CD1c-positive myeloid dendritic cell (primary cell): ENCODE data around the gene INA.
A peak's percentile ranks its signal among the peaks of the same experiment; 100 is the strongest.

Experiments
- DNase-seq: peaks from one replicate; pipeline ENCODE4 v3.0.0-alpha.2; 2016; ENCODE audit errors: extremely low spot score

Gene INA

DNA sequence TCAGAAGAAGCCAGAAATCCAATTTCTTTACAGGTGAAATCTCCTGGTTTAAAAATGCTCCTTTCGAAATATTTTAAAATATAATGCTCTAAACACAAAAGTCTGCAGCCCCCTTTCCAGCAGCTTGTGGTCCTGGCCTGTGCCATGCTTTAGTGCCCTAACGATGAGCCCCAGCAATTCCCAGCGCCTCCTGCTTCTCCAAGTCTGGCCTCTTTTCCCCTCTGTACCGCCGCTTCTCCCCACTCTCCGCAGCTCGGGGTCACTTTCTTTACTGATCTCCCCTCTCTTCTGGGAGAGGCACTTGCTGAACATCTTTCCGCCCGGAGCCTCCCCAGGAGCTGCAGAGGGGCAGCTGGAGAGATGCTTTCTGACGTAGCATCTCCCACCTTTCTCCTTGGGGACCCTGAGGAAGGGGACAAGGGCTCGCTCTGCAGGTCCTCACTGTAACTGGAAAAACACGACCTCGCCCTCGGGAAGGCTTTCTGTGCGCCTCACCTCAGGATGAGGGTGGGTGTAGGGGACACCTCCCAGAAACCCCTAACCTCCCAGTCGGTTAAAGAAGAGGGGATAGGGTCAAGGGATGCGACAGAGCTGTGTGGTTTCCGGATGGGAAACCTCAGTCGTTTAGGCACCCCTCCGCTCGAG, 565 bp upstream of the INA start:
- DNase-seq = no peak

DNA sequence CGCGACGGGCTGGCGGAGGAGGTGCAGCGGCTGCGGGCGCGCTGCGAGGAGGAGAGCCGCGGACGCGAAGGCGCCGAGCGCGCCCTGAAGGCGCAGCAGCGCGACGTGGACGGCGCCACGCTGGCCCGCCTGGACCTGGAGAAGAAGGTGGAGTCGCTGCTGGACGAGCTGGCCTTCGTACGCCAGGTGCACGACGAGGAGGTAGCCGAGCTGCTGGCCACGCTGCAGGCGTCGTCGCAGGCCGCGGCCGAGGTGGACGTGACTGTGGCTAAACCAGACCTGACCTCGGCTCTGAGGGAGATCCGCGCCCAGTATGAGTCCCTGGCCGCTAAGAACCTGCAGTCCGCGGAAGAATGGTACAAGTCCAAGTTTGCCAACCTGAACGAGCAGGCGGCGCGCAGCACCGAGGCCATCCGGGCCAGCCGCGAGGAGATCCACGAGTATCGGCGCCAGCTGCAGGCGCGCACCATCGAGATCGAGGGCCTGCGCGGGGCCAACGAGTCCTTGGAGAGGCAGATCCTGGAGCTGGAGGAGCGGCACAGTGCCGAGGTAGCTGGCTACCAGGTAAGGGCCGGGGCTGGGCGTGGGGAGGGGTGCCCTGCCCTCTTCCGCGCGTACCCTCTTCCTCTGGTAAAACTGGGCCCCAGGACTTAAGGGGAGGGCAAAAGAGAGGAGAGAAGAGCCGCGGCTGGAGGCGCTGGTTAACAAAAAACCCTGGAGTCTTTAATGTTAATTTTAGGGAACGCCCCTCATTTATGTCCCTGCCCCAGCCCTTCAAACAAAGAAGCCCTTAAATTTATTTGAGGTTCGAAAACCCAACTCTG, 987 bp downstream of the INA start:
- no peak for DNase-seq

DNA sequence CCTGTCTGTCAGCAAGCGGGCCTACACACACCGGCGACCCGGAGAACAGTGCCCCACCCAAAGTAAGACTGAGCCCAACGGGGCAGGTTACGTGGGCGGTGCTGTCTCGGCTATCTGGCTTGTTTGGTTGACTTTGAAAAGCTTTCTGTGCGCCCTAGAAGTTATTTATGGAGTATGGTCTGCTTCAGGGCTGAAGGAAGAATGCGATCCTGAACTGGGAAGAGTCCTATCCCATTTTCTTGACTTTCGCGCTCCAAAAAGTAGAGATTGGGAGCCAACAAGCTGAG, 1.5 kb downstream of the INA start:
- no peak for DNase-seq

- peak; percentile 50 for DNase-seq
Measured at GRCh38 chr10:103278862-103279298, 1.9 kb downstream of the INA start.

DNA sequence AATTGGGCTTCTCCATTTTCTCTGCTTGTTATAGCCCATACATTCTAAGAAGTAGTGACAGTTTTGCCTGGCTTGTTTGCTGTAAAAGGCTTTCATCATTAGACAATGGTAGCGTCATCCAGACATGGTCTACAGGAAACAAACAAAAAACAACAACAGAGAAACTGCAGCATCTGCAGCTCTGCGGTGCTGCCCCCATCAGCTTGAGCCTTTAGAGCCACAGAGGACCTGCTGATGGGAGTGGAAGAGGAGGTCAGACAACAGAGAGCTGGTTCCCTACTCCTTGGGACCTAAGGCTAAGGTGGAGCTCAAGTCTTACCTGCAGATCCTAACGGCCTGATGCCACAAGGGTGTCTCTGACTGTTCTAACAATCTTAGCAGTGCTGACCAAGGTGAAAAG, 3.1 kb downstream of the INA start:
- no peak for DNase-seq

- DNase-seq = no peak
Measured at GRCh38 chr10:103280506-103280905, 3.6 kb downstream of the INA start.

- no peak for DNase-seq
Measured at GRCh38 chr10:103281753-103282152, 4.8 kb downstream of the INA start.

DNA sequence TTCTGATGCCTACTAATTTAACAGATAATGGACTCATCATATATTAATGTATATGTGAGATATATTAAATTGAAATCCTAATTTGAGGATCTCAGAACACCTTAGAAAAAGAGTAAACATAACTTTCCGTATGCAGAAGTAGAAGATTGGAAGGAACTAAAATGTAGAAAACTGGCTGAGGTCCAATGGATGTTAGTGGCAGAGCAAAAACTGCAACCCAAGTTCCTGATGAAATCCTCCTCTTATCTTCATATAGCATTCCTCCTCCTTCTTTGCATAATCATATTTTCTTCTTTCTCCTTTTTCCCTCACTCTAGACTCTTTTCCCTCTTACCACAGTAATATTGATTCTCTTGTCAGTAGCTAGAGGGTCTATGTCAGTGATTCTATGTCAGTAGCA, 6.0 kb downstream of the INA start:
- no peak for DNase-seq

DNA sequence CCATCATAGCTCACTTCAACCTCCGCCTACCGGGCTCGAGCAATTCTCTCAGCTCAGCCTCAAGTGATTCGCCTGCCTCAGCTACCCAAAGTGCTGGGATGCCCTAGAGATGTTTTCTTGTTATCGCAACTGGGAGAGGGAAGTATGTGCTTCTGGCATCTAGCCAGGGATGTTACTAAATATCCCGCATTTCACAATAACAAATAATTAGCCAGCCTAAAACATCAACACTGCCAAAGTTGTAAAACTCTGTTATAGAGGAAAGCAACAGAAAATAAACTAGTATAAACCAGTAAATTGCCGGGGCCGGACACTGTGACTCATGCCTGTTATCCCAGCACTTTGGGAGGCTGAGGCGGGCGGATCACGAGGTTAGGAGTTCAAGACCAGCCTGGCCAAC, 7.2 kb downstream of the INA start:
- DNase-seq = peak; percentile 58

DNA sequence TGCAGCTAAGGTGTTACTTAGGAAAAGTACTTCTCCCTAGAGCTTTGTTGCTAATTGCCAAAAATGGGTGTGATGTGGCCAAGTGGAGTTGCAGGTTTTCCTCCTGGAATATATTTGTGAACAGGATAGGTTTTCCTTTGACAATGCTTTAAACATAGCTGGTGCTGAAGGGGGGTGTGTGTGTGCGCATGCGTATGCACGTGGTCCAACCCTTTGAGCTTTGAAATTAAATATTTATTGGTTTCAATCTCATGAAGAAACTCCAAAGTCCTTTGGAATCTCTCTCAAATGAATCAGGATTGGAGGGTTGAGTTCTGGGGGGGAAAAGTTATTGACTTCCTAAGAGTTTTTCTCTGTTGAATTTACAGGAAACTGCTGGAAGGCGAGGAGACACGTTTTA, 11.1 kb downstream of the INA start:
- DNase-seq = no peak

GRCh38 chr10:103291588-103291987, 14.7 kb downstream of the INA start:
- DNase-seq = no peak

DNA sequence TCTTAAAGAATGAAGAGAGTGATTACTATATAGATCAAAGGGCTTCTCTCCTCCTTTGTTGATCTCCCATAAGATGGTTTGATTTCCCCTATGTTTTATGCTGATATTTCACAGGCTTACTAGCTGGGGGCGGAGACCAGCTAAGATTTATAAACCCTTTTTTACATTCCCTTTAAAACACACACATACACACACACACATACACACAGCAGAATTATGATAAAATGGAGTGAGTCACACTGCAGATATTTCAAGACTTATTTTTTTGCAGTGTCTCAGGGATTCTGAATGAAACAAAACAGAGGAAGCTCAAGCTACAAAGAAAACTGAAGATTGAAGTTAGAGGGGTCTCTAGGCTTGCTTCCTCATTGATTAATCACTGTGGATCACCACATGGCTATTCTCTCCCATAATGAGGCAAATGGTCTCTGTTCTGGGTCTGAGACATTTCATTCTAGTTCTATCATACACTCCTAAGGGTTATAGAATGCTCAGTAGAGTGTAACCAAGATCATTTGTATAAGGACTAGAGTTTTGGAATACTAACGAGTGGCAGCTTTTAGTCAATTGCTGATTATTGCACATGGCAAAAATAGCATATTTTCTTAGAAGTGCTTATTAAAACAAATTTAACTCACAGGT, 18.6 kb downstream of the INA start:
- DNase-seq = no peak

- no peak for DNase-seq
Measured at GRCh38 chr10:103307594-103307993, 30.7 kb downstream of the INA start.

DNA sequence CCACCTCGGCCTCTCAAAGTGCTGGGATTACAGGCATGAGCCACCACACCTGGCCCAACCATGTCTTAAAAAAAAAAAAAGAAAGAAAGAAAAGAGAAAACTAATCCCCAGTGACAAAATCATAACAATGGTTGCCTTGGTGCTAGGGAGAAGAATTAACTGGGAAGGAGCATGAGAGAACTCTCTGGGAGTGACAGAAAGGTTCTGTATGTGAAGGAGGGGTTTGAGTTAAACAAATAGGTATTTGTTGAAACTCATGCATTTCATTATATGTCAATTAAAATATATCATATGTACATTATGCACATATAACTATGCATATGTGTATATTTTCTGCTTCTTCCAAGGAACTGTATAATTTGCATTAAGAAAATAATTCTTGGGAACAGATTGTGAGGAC, 33.3 kb downstream of the INA start:
- no peak for DNase-seq

GRCh38 chr10:103316087-103316486, 39.1 kb downstream of the INA start:
- no peak for DNase-seq

DNA sequence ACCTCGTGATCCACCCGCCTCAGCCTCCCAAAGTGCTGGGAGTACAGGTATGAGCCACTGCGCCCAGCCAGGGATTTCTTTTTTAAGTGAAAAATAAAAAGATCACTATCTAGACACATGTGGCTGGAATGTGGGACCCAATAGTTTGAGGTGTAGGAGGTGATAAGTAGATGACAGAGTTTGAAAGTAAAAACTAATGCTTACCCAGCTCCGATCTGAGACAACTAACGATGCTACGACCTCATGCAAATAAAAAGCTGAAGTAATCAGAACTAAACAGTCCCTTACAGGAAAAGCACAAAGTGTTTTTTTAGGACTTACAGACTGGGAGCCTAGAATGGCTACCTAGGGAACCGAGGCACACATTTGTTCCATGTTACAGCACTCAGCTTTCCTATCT, 51.0 kb downstream of the INA start:
- DNase-seq = no peak

DNA sequence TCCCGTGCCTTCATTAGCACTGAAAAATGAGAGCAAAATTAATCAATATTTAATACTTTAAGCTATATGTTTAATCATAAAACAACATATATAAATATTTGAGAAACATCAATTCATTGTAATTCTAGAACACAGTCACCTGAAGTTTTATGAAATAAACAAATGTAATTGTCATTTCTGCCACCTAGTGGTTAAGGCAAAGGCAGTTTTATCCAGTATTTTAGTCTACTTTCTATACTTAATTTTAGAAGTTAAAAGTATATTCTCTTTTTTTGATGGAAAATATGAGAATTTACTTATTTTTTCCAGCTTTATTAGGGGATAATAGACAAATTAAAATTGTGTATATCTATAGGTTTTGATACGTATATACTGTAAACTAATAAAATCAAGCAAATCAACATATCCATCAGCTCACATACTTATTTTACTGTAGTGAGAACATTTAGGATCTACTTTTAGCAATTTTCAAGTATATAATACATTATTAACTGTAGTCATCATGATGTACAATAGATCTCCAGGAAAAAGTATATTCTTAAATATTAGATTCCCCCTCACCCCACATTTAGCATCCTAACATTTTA, 57.1 kb downstream of the INA start:
- DNase-seq = peak; percentile 38

DNA sequence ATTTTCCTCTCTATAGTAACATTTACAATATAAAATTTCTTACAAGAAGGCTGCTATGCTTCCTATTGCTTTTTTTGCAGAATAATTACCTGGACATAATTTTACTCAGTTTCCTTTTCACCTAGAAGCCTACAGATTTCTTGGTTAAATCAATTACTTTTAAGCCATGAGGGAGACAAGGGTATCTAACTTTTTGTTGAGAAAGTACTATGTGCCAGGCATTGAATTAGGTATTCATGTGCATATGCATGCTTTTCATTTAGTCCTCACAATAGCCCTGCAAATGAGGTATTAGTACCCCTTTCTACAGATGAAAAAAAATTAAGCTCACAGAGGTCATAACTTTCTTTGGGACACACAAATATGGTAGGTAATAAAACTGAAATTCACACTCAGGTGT, 57.6 kb downstream of the INA start:
- DNase-seq = no peak

GRCh38 chr10:103336370-103336769, 59.4 kb downstream of the INA start:
- no peak for DNase-seq
